Activated naive CD8-positive, alpha-beta T cell treated with anti-CD3 and anti-CD28 coated beads, Interleukin-2, amount 50 U/mL, for 16 hours (primary cell): ENCODE results near the gene TTLL8.
"Not testable (repeated sequence)": the region's sequence is repeated elsewhere in the genome, so short reads cannot be mapped to it uniquely, and the experiment has no call there.

Experiments used
- DNase-seq: peaks from one replicate; pipeline ENCODE4 v3.0.0-alpha.2; 2020; ENCODE audit warnings: low read depth, low spot score

TTLL8 gene

GRCh38 chr22:49989826-49990225 lies 68.3 kb downstream of the TTLL8 start:
- not testable (repeated sequence) for DNase-seq

- DNase-seq: no peak
Measured at GRCh38 chr22:49986325-49986724, 71.8 kb downstream of the TTLL8 start.

GRCh38 chr22:49983148-49984042 lies 74.7 kb downstream of the TTLL8 start:
- no peak for DNase-seq

GRCh38 chr22:49981799-49982198 lies 76.3 kb downstream of the TTLL8 start:
- DNase-seq: not testable (repeated sequence)

- no peak for DNase-seq
Measured at GRCh38 chr22:49979587-49980264, 78.4 kb downstream of the TTLL8 start.

- no peak for DNase-seq
Measured at GRCh38 chr22:49977578-49977977, 80.5 kb downstream of the TTLL8 start.

- no peak for DNase-seq
Measured at GRCh38 chr22:49976439-49977175, 81.5 kb downstream of the TTLL8 start.

GRCh38 chr22:49975543-49976389 lies 82.3 kb downstream of the TTLL8 start:
- no peak for DNase-seq

- DNase-seq: no peak
Measured at GRCh38 chr22:49973018-49973961, 84.8 kb downstream of the TTLL8 start.

- no peak for DNase-seq
Measured at GRCh38 chr22:49972163-49973017, 85.7 kb downstream of the TTLL8 start.

- DNase-seq: peak; percentile 56
Measured at GRCh38 chr22:49971232-49972162, 86.6 kb downstream of the TTLL8 start.

GRCh38 chr22:49970528-49971231 lies 87.4 kb downstream of the TTLL8 start:
- DNase-seq: peak; percentile 93

GRCh38 chr22:49969751-49970527 lies 88.2 kb downstream of the TTLL8 start:
- no peak for DNase-seq

- DNase-seq: no peak
Measured at GRCh38 chr22:49968831-49969661, 89.1 kb downstream of the TTLL8 start.
